Measurements from ENCODE around the gene KIF5C. TPM values are rescaled to one million over a fixed set of nuclear protein-coding genes. Genes with fewer than 3 reads are reported as not detected.
A peak's percentile ranks its signal among the peaks of the same experiment; 100 is the strongest.

KIF5C gene
- polyA plus RNA-seq, 3 donors from 2014 or later: 0.20 to 1.1 TPM; not detected in 1

DNA sequence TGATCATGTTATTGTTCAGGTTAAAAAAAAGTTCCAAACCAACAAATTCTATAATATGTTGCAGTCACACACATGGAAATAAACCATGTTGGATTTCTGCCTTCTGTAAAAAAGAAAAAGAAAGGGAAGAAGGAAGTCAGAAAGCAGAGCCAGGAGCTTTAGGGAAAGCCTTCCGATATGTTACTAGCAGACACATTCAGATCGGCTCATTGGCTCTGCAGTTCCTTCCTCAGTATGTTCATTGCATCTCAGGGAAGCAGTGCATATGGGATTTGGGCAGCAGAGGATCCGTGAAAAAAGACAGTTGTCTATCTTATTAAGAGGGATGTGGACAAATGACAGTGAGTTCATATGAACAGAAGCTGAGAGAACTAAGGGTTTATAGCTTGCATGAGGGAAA is 68.1 kb downstream of the KIF5C start:
- Mint-ChIP-seq H3K9me3 (no peaks in the 10 kb centered on the region), H3K27ac (no peak overlapping the region), H3K27me3 (ENCODE audit: low read depth in 3 of 3) (peaks cover 0 to 2% (median 0%) of the 10 kb centered on the region in 3 donors), H3K36me3 (no peaks in the 10 kb centered on the region), H3K4me3 (no peak overlapping the region), H3K4me1 (no peaks in the 10 kb centered on the region)
- DNase-seq: no peak

- H3K4me3 Mint-ChIP-seq: no peak overlapping the region
- no peaks in the 10 kb centered on the region for H3K36me3 Mint-ChIP-seq
- no peaks in the 10 kb centered on the region for H3K9me3 Mint-ChIP-seq
- DNase-seq: no peak
- H3K27me3 Mint-ChIP-seq (ENCODE audit: low read depth in 3 of 3): peaks cover 0 to 3% (median 2%) of the 10 kb centered on the region in 3 donors
- H3K27ac Mint-ChIP-seq: no peak overlapping the region
- no peaks in the 10 kb centered on the region for H3K4me1 Mint-ChIP-seq
Measured at GRCh38 chr2:148944536-148944935, 69.5 kb downstream of the KIF5C start.

- Mint-ChIP-seq H3K36me3 (no peaks in the 10 kb centered on the region), H3K4me3 (no peak overlapping the region), H3K27ac (no peak overlapping the region), H3K27me3 (ENCODE audit: low read depth in 3 of 3) (peaks cover 0 to 3% (median 2%) of the 10 kb centered on the region in 3 donors), H3K4me1 (no peaks in the 10 kb centered on the region), H3K9me3 (no peaks in the 10 kb centered on the region)
- DNase-seq: no peak
Measured at GRCh38 chr2:148947299-148947698, 72.3 kb downstream of the KIF5C start.

DNA sequence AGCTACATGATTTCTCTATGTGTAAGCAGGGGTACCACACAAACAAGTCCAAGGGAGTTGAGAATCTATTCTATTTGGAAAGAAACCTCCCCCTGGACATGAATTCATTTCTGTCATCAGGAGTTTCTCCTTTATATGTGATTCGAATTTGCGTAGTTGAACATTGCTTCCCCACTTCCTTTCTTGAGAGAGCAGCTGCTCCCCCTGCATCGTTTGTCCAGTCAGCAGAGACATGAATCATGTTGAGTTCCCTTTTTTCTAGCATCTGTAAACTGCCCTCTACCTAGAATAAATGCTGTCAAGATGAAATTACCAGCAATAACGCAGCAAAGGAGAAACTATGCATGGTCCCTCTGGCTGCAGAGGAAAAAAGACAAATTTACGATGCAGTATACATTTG is 73.8 kb downstream of the KIF5C start:
- DNase-seq: no peak
- Mint-ChIP-seq H3K27ac (no peak overlapping the region), H3K9me3 (no peaks in the 10 kb centered on the region), H3K36me3 (no peaks in the 10 kb centered on the region), H3K4me3 (no peak overlapping the region), H3K4me1 (no peaks in the 10 kb centered on the region), H3K27me3 (ENCODE audit: low read depth in 3 of 3) (peaks cover 0 to 3% (median 2%) of the 10 kb centered on the region in 3 donors)

- no peak overlapping the region for H3K27ac Mint-ChIP-seq
- peaks cover 0 to 3% (median 2%) of the 10 kb centered on the region in 3 donors for H3K27me3 Mint-ChIP-seq (ENCODE audit: low read depth in 3 of 3)
- H3K4me3 Mint-ChIP-seq: no peak overlapping the region
- no peaks in the 10 kb centered on the region for H3K9me3 Mint-ChIP-seq
- DNase-seq: no peak
- no peaks in the 10 kb centered on the region for H3K36me3 Mint-ChIP-seq
- no peaks in the 10 kb centered on the region for H3K4me1 Mint-ChIP-seq
Measured at GRCh38 chr2:148949348-148949747, 74.3 kb downstream of the KIF5C start.

- DNase-seq: no peak
- no peak overlapping the region for H3K27ac Mint-ChIP-seq
Measured at GRCh38 chr2:148952621-148953020, 77.6 kb downstream of the KIF5C start.

DNA sequence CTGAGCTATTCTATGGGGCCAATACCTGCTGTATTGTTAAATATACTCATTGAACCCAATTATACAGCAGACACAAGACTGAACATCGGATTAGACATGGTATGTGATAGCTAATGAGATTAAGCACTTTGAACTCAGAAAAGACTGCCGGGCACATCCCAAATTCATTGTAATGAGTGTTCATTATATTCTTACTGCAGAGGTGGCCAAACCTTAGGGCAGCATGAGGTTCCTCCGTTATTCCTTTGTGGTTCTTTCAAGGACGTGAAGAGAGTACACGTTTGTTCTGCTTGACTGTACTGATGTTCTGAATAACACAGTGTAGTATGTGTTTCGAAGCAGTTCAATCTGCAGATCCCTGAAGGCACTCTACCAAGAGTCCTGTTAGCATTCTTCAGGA is 78.4 kb downstream of the KIF5C start:
- Mint-ChIP-seq H3K27me3 (ENCODE audit: low read depth in 3 of 3) (peaks cover 0 to 2% (median 1%) of the 10 kb centered on the region in 3 donors), H3K9me3 (no peaks in the 10 kb centered on the region), H3K4me1 (peaks cover 2 to 7% of the 10 kb centered on the region in 2 donors), H3K36me3 (no peaks in the 10 kb centered on the region), H3K4me3 (no peak overlapping the region), H3K27ac (no peak overlapping the region)
- DNase-seq: no peak

More at GRCh38 chr2:148952621-148953020, 77.6 kb downstream of the KIF5C start:
- Mint-ChIP-seq H3K27me3 (ENCODE audit: low read depth in 3 of 3) (peaks cover 0 to 2% (median 2%) of the 10 kb centered on the region in 3 donors), H3K36me3 (no peaks in the 10 kb centered on the region), H3K9me3 (no peaks in the 10 kb centered on the region), H3K4me3 (no peak overlapping the region), H3K4me1 (peaks cover 2 to 7% of the 10 kb centered on the region in 2 donors)

GRCh38 chr2:148954536-148954935 is 79.5 kb downstream of the KIF5C start:
- no peak overlapping the region for H3K4me3 Mint-ChIP-seq
- no peak overlapping the region for H3K27ac Mint-ChIP-seq
- no peak for DNase-seq
- H3K27me3 Mint-ChIP-seq (ENCODE audit: low read depth in 3 of 3): peaks cover 0 to 1% (median 0%) of the 10 kb centered on the region in 3 donors
- H3K4me1 Mint-ChIP-seq: peaks cover 2 to 7% of the 10 kb centered on the region in 2 donors
- H3K36me3 Mint-ChIP-seq: no peaks in the 10 kb centered on the region
- H3K9me3 Mint-ChIP-seq: no peaks in the 10 kb centered on the region

GRCh38 chr2:148955798-148956197 is 80.8 kb downstream of the KIF5C start:
- no peaks in the 10 kb centered on the region for H3K9me3 Mint-ChIP-seq
- no peak overlapping the region for H3K27ac Mint-ChIP-seq
- H3K4me1 Mint-ChIP-seq: peaks cover 2 to 7% of the 10 kb centered on the region in 2 donors
- DNase-seq: no peak
- H3K36me3 Mint-ChIP-seq: no peaks in the 10 kb centered on the region
- no peak overlapping the region for H3K4me3 Mint-ChIP-seq
- H3K27me3 Mint-ChIP-seq (ENCODE audit: low read depth in 3 of 3): peaks cover 0 to 1% (median 0%) of the 10 kb centered on the region in 3 donors

DNA sequence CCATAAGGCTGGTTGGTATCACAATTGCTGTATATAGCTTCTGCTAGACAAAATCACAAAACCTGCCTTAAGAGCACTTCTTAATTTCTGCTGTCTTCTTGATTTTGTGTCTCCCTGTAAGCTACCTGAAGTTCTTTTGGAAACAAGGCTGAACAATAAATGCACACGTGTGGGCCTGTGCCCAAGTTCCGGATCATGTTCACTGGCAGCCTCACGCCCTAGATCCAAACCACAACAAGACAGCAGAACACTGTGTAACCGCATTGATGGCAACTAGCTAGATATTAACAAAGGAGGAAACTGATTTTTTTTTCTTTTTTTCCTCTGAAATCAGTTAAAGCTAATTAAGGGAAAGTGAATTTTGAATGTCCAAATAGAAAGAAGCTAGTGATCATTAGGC is 82.0 kb downstream of the KIF5C start:
- Mint-ChIP-seq H3K4me3 (no peak overlapping the region), H3K4me1 (peaks cover 2 to 7% of the 10 kb centered on the region in 2 donors), H3K27me3 (ENCODE audit: low read depth in 3 of 3) (peaks cover 0 to 3% (median 1%) of the 10 kb centered on the region in 3 donors), H3K36me3 (peaks cover 0 to 4% (median 0%) of the 10 kb centered on the region in 3 donors), H3K9me3 (no peaks in the 10 kb centered on the region), H3K27ac (peak overlapping the region in 1 of 6 donors; percentile 32)
- DNase-seq: no peak

- no peaks in the 10 kb centered on the region for H3K9me3 Mint-ChIP-seq
- DNase-seq: no peak
- H3K4me1 Mint-ChIP-seq: peaks cover 2 to 7% of the 10 kb centered on the region in 2 donors
- no peak overlapping the region for H3K4me3 Mint-ChIP-seq
- H3K36me3 Mint-ChIP-seq: peaks cover 0 to 4% (median 0%) of the 10 kb centered on the region in 3 donors
- no peak overlapping the region for H3K27ac Mint-ChIP-seq
- peaks cover 1 to 4% (median 3%) of the 10 kb centered on the region in 3 donors for H3K27me3 Mint-ChIP-seq (ENCODE audit: low read depth in 3 of 3)
Measured at GRCh38 chr2:148959745-148960144, 84.7 kb downstream of the KIF5C start.

- H3K9me3 Mint-ChIP-seq: no peaks in the 10 kb centered on the region
- H3K27me3 Mint-ChIP-seq (ENCODE audit: low read depth in 3 of 3): peaks cover 1 to 4% (median 3%) of the 10 kb centered on the region in 3 donors
- no peak overlapping the region for H3K27ac Mint-ChIP-seq
- no peak overlapping the region for H3K4me3 Mint-ChIP-seq
- no peak for DNase-seq
- H3K36me3 Mint-ChIP-seq: peaks cover 0 to 4% (median 0%) of the 10 kb centered on the region in 3 donors
- peaks cover 2 to 7% of the 10 kb centered on the region in 2 donors for H3K4me1 Mint-ChIP-seq
Measured at GRCh38 chr2:148960483-148960882, 85.5 kb downstream of the KIF5C start.

- Mint-ChIP-seq H3K27me3 (ENCODE audit: low read depth in 3 of 3) (peaks cover 0 to 4% (median 3%) of the 10 kb centered on the region in 3 donors), H3K36me3 (peaks cover 0 to 4% (median 0%) of the 10 kb centered on the region in 3 donors), H3K9me3 (no peaks in the 10 kb centered on the region), H3K27ac (no peak overlapping the region), H3K4me3 (no peak overlapping the region), H3K4me1 (peaks cover 6 to 9% of the 10 kb centered on the region in 2 donors)
- DNase-seq: no peak
Measured at GRCh38 chr2:148963461-148963860, 88.4 kb downstream of the KIF5C start.

DNA sequence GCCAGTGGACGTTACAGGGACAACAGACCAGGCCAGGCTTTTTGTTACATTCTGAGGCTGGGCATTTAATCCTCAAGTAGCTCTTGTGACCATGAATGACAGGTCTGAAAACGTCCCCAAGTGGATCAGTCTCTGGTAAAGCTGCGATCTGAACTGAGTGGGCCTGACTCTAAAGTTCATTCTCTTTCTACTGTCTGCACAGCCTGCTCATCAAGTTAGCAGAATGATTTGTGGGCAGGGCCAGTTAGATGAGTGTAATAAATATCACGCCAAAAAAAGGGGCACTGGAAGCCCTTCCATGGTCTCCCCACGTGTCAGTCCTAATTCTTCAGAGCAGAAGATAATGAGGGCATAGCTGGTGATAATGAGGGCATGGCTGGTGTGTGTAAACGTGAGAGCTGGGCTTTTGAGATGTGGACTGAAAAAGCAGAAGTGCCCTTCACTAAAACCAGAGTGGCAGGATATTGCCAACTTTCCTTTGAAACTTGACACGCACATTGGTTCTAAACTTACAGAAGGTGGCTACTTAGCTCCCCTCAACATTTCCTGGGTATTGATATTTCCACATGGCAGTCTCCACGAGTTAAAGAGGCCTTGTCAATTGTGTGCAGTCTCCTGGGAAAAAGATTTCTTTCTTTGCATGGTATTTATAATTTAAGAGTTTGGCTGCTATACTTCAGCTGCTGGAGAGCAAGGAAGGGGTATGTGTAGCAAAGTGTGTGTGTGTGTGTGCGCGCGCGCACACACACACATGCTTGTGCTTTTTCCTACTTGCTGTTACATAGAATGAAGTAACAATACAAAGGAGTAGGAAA is 90.8 kb downstream of the KIF5C start:
- H3K27ac Mint-ChIP-seq: no peak overlapping the region
- no peak for DNase-seq
- peaks cover 0 to 4% (median 0%) of the 10 kb centered on the region in 3 donors for H3K36me3 Mint-ChIP-seq

More for the DNA sequence above, 90.8 kb downstream of the KIF5C start:
- Mint-ChIP-seq H3K4me1 (peaks cover 16% of the 10 kb centered on the region in 2 donors), H3K9me3 (no peaks in the 10 kb centered on the region), H3K4me3 (no peak overlapping the region), H3K27me3 (ENCODE audit: low read depth in 3 of 3) (peaks cover 0 to 4% (median 3%) of the 10 kb centered on the region in 3 donors)
